AG08396 (cell line): ENCODE results near the gene NBEA.

Experiments used
- DNase-seq: peaks from one replicate; pipeline ENCODE4 v3.0.0; 2012; ENCODE audit warnings: low spot score, mixed read lengths

The NBEA gene

DNA sequence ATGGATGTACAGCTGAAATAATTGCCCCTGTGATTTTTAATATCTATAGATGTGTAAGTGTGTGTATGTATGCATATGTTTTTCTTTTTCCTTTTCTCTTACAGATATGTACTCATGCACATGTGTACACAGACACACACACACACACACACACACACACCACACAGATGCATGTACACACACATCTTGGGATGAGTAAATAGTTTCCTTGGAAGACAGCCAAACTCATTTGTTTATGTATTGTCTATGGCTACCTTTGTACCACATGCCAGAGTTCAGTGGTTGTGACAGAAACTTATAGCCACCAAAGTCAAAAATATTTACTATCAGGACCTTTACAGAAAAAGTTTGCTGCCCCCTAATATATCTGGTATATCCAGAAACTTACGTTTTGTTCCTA lies 341.8 kb downstream of the NBEA start:
- DNase-seq: no peak

GRCh38 chr13:35285677-35286076 lies 343.6 kb downstream of the NBEA start:
- DNase-seq: no peak

DNA sequence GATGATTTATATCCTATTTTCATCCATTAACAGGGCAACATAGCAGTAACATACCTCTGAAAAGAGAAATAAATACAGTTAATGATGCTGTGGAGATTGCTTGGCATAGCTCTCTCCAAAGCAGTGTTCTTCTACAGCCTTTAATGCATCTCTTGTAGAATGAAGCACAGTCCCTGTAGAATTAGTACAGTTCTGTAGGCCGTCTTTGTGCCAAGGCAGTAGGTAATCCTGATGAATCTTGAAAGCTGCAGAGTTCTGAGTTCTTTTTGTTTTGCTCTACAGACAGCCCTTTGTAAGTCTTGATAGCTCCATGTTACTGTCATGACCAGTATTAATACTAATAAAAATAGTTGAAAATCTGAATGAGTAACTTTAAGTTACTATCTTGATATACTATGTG lies 350.3 kb downstream of the NBEA start:
- DNase-seq: no peak

GRCh38 chr13:35293579-35294226 lies 351.6 kb downstream of the NBEA start:
- no peak for DNase-seq

DNA sequence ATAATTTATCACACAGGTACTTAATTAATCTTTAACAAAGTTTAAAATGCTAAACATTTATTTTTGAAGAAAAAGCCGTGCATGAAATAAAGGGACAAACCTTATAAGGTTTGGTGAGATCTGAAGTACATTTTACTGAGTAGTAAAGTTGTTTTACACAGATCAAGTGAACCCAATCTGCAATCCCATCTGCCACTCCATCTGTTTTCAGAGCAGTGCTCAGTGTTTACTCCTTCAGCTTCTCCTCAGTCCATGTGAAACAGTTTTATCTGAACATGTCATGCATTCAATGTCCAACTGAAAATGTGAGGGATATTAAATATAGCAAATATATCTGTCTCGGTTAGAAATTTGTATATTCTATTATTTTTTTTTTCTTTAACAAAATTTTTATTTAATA lies 367.6 kb downstream of the NBEA start:
- no peak for DNase-seq

GRCh38 chr13:35332134-35332533 lies 390.1 kb downstream of the NBEA start:
- DNase-seq: no peak

GRCh38 chr13:35333157-35333556 lies 391.1 kb downstream of the NBEA start:
- DNase-seq: no peak

DNA sequence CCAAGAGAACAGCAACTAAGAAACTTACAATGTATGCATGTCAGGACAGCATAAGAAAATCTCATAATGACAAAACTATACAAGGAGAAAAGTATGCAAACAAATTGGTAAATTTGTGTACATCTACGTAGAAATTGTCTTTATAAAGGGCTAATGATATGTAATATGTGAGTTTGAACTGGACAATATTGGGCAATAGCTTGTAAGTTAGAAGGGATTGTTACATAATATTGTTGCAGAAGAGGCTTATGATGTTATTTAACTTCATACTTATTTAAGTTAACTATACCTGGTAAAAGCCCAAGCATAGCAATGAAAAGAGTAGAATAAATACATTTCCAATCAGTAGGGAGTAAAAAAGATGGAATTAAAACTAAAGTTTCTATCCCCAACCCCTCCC lies 400.4 kb downstream of the NBEA start:
- DNase-seq: no peak

DNA sequence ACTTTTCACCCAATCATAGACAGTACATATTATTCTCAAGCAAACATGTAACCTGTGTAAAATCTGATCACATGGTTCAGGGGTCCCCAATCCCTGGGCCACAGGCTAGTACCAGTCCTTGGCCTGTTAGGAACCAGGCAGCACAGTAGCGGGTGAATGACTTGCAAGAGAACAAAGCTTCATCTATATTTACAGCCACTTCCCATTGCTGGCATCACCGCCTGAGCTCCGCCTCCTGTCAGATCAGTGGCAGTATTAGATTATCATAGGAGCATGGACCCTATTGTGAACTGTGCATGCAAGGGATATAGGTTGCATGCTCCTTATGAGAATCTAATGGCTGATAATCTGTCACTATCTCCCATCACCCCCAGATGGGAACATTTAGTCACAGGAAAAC lies 401.3 kb downstream of the NBEA start:
- no peak for DNase-seq

DNA sequence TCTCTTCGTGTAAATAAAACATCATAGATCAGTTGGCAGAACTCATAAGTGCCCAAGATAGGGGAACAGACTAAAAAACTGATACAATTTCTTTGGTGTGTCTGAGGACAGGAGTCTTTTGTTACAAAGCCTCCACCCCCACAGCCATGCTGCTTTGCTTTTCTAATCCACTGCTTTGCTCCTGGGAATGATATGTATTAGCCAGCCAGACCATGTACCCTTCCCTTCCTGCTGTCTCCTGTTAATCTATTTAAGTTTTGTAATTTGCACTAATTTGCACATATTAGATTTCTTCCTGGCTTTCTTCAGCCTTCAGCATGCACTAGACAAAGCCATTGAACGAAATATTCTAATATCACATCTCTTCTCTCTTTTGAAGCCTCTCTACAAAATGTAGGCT lies 403.9 kb downstream of the NBEA start:
- DNase-seq: no peak

DNA sequence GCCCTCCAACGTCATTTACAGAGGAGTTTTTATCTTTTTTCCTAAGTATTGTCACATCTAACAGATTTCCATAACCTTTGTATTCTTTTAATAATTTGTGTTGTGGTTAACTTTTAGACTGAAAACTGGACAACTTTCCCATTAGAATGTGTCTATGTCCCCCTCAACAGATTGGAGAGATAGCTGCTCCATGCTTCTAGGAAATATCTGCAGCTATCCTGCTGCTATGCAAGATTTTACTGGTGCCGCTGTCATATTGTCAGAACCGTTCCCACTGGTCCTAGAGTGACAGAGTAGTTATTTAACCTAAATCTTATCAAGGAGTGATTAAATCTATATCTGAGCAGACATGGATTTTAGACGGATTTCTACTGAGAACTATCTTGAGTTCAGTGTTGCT lies 404.4 kb downstream of the NBEA start:
- no peak for DNase-seq

DNA sequence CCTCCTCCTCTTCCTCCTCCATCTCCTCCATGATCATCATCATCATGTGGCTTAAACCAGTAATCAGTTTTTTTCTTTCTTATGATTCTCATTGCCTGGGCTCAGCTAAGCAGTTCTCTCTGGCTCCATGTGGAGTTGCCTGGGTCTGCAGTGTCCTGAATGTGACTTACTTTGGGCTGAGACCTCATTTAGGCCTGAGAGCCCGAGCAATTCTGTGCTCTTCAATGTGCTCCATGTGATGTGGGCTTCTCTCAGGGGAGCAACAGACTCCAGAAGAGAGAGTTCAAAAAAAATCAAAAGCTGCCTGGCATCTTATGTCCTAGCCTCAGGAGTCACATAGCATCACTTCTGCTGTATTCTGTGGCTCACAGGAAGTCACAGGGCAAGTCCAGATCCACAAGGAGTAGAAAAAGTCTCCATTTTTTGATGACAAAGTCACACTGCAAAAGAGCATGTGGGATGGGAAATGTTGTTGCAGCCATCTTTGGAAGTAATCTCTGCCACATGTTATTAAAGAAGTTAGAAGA lies 405.7 kb downstream of the NBEA start:
- DNase-seq: no peak

- no peak for DNase-seq
Observed at GRCh38 chr13:35349052-35349451, 407.0 kb downstream of the NBEA start.

GRCh38 chr13:35349673-35350278 lies 407.7 kb downstream of the NBEA start:
- no peak for DNase-seq

- DNase-seq: no peak
Observed at GRCh38 chr13:35354285-35354684, 412.2 kb downstream of the NBEA start.

GRCh38 chr13:35354882-35355281 lies 412.8 kb downstream of the NBEA start:
- no peak for DNase-seq

GRCh38 chr13:35356572-35356971 lies 414.5 kb downstream of the NBEA start:
- no peak for DNase-seq

GRCh38 chr13:35365883-35366282 lies 423.8 kb downstream of the NBEA start:
- no peak for DNase-seq

- no peak for DNase-seq
Observed at GRCh38 chr13:35367586-35367985, 425.5 kb downstream of the NBEA start.

GRCh38 chr13:35378939-35379338 lies 436.9 kb downstream of the NBEA start:
- DNase-seq: no peak

DNA sequence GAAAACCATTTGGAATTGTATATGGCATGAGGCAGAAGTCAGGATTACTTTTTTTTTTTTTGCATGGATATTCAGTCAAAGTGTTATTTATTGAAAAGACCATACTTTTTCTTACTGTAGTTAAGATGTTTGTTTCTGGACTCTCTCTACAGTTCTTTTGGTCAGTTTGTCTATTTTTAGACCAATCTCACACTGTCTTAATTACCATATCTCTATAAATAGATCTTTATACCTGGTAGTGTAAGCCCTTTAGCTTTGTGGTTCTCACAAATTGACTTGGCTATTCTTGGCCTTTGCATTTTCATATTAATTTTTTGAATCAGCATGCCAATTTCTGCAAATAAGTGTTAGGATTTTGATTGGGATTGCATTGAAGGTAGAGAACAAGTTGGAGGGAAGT lies 437.6 kb downstream of the NBEA start:
- no peak for DNase-seq

GRCh38 chr13:35387682-35388250 lies 445.7 kb downstream of the NBEA start:
- DNase-seq: no peak
